HFF-Myc (cell line): ENCODE data around the gene POC1A.
"Not testable (repeated sequence)": the region's sequence is repeated elsewhere in the genome, so short reads cannot be mapped to it uniquely, and the experiment has no call there.

ENCODE experiments used
- DNase-seq: peaks from one replicate; pipeline ENCODE4 v3.0.0-alpha.2; 2011; ENCODE audit warnings: low read depth; ENCODE audit errors: extremely low read depth
- H3K4me3 ChIP-seq: replicated peaks from 2 replicates; pipeline ENCODE4 v1.5.1; 2011; ENCODE audit warnings: low read depth, mild to moderate bottlenecking, control low read depth, low read length
- TF ChIP-seq, protein P1 (sequence below): IDR thresholded peaks from 2 replicates; pipeline ENCODE4 v1.5.1; 2012; ENCODE audit warnings: mild to moderate bottlenecking, low read depth, low read length, control low read depth; ENCODE audit errors: missing control alignments

The POC1A gene

DNA sequence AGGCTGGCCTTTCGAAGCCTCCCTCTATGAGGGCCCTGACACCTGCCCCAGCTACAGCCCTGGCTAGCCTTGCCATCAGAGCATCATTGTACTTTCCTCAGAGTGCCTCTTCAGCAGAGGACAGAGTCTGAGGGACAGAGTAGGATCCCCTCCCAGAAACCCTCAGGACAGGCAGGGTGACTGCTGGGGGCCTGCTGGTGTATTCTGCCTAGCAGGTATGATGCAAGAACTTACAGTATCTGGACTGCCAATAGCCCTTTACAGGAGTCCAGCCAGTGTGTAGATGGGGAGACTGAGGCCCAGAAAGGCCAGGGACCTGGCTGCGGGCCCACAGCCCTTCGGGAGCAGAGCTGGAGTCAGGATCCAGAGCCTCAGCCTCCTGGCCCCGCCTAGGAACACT is 116.9 kb downstream of the POC1A start:
- H3K4me3 ChIP-seq: no peak overlapping the region
- DNase-seq: no peak

DNA sequence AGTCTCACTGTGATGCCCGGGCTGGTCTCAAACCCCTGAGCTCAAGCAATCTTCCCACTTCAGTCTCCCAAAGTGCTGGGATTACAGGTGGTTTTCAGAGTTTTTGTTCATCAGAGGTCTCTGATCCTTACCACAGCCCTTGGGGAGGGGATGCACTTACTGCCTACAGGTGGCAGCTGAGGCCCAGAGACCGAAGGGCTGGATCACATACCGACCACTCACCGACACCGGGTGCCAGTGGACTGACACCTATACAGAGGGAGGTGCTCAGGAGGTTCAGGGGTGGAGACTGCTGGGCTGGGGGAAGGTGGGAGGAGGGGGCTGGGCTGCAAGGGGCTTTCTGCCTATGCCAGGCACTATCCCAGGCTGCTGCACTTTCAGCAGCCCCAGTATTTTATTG is 117.4 kb downstream of the POC1A start:
- H3K4me3 ChIP-seq: no peak overlapping the region

More for the DNA sequence above, 116.9 kb downstream of the POC1A start:
- TF ChIP-seq, protein P1, sequence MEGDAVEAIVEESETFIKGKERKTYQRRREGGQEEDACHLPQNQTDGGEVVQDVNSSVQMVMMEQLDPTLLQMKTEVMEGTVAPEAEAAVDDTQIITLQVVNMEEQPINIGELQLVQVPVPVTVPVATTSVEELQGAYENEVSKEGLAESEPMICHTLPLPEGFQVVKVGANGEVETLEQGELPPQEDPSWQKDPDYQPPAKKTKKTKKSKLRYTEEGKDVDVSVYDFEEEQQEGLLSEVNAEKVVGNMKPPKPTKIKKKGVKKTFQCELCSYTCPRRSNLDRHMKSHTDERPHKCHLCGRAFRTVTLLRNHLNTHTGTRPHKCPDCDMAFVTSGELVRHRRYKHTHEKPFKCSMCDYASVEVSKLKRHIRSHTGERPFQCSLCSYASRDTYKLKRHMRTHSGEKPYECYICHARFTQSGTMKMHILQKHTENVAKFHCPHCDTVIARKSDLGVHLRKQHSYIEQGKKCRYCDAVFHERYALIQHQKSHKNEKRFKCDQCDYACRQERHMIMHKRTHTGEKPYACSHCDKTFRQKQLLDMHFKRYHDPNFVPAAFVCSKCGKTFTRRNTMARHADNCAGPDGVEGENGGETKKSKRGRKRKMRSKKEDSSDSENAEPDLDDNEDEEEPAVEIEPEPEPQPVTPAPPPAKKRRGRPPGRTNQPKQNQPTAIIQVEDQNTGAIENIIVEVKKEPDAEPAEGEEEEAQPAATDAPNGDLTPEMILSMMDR: no peak

DNA sequence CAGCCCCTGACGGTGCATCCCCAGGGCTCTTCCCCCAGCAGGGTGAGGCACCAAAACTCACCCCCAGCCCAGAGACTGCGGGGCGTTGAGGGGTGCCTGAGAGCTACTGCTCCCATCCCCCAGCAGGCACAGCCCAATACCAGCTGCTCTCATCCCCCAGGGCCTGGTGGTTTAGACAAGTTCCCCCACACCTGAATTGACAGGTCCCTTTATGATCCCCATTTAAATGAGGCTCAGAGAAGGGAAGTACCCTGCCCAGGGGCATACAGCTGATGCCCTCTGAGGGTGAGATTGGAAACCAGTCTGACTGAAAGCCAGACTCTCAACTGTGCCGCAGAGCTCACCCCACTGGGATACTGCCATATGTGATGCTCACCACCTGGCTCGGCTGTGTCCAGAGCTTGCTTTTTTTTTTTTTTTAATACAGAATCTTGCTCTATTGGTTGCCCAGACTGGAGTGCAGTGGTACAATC is 118.0 kb downstream of the POC1A start:
- TF ChIP-seq, protein P1: no peak
- H3K4me3 ChIP-seq: no peak overlapping the region
- no peak for DNase-seq

More for the DNA sequence above, 117.4 kb downstream of the POC1A start:
- TF ChIP-seq, protein P1: no peak
- DNase-seq: no peak

DNA sequence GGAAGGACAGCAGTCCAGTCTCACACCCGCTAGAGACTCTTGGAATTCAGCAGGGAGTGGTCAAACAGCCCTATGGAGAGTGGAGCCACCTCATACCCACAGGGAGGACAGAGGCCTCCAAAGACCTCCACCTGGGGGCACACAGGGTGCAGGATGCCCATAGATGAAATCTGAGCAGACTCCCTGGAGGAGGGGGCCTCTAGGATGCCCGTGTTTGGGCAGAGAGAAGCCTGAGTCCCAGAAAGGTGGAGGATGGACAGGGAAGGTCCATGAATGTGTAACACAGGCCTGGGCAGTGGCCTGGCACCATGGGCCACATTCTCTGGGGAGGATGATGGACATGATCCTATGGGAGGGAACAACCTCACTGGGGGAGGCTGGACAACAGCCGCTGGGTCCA is 119.6 kb downstream of the POC1A start:
- TF ChIP-seq, protein P1: no peak
- H3K4me3 ChIP-seq: no peak overlapping the region
- DNase-seq: no peak

DNA sequence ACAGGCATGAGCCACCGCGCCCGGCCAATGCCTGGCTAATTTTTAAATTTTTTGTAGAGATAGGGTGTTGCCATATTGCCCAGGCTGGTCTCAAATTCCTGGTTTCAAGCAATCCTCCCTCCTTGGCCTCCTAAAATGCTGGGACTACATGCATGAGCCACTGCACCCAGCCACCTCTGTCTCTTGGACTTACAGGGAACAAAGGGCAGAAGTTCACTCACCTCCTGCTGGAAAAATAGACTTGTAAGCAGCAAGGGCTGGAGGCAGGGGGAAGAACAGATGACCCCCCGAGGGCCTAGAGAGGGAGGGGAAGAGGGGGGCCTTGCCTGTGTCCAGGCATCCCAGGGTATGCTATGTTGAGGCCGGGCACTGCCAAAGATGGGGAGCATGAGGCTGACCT is 120.0 kb downstream of the POC1A start:
- no peak for DNase-seq
- TF ChIP-seq, protein P1: no peak
- H3K4me3 ChIP-seq: no peak overlapping the region

DNA sequence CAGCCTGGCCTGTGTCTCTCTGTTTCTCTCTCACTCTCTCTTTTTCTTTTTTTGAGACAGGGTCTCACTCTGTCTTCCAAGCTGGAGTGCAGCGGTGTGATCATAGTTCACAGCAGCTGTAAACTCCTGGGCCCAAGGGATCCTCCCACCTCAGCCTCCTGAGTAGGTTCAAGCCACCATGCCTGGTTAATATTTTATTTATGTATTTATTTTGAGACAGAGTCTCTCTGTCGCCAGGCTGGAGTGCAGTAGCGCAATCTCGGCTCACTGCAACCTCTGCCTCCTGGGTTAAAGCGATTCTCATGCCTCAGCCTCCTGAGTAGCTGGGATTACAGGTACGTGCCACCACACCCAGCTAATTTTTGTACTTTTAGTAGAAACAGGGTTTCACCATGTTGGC is 120.5 kb downstream of the POC1A start:
- not testable (repeated sequence) for H3K4me3 ChIP-seq, DNase-seq

DNA sequence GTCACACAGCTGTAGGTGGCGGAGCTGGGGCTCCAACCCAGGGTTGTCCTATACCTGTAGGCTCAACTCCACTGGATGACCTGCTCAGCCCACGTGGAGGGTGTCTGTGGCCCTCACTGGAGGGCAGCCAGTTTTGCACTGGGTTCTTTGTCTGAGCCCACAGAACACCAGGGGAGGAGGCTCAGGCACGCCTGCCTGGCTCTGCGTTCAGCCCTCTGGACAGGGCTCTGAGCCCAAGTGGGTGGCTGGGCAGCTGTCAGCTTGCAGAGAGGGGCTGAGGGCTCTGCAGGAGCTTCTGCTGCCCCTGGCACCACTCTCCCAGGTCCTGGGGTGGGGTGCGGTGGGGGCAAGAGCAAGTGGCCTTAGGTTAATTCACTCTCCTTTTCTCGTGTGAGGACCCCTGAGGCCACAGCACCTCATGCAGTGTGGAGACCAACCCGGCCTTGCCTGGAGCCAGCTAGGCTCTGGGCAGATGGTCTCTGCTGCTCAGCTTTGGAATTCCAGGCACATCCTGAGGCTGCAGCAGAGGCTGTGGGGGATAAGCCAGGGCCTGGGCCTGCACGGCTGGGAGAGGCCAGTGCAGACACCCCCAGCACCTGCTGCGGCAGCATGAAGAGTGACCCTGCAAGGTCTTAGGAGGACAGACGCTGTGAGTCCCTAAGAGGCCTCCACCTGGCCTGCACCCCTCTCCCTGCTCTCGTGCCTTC is 121.4 kb downstream of the POC1A start:
- TF ChIP-seq, protein P1: no peak
- no peak overlapping the region for H3K4me3 ChIP-seq
- no peak for DNase-seq
